HG02885 (cell line): ENCODE data around the gene OCA2.
"Not testable (repeated sequence)": the region's sequence is repeated elsewhere in the genome, so short reads cannot be mapped to it uniquely, and the experiment has no call there.

Source experiments
- ATAC-seq: cut with Tn5 transposase; IDR thresholded peaks from one replicate; pipeline ENCODE4 v1.9.1; 2021; ENCODE audit warnings: mild to moderate bottlenecking; ENCODE audit not compliant: unreplicated experiment, poor library complexity

The OCA2 gene

DNA sequence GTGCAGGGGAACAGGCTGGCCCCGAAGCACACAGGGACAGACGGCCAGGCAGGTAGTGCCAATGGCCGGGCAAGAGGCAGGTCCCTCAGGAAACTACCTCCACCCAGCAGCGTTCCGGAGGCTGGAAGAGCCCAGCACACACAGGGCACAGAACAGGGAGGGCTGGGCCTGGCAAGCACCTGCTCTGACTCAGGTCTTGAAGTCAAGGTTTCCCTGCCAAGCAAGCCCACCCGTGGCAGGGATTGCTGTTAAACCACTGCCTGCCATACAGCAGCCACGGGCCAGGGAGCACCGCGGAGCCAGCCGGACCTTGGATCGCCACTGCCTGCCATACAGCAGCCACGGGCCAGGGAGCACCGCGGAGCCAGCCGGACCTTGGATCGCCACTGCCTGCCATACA is 22.5 kb upstream of the OCA2 start:
- not testable (repeated sequence) for ATAC-seq

DNA sequence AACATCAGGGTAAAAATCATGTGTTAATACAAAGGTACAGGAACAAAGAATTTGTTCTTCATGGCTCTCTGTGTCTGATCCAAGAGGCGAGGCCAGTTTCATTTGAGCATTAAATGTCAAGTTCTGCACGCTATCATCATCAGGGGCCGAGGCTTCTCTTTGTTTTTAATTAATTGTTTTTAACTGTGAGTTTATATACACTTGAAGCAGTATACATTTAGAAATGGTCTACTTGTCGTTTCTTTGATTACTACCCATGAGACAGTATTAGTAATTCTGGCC is 21.2 kb upstream of the OCA2 start:
- no peak for ATAC-seq

DNA sequence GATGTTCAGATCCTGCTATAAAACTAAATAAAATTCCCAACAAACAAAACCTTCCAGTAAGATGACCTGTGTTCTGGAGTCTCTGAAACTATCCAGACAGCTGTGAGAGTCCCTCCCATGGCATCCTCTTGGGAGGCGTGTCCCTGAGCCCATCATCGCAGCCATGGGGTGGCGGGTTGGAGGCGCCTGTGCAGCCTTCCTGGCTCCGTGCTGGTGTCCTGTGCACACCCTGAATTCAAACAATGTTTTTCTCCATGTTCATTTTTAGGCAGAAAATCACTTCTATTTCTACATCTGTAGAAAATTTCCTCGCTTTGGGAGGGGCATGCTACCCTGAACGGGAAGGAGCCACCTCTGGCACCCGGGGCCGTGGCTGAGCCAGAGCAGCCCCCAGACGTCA is 19.4 kb upstream of the OCA2 start:
- ATAC-seq: no peak

DNA sequence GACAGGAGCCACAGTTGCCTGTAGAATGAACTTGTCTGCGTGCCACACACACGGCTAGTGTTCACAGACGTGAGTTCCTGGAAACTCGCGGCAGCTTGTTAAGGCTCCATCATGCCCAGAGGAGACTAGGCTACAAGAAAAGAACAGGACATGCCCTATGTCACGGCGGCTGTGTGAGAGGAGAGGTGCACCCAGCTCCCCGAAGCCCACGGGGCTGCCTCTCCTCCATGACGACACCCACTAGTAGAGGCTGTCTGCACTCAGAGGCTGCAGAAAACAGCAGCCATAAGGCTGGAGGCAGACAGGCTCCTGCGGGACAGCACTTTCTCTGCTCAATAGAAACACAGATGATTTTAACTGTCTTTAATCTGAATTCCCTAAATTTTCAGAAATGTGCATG is 19.0 kb upstream of the OCA2 start:
- ATAC-seq: no peak

DNA sequence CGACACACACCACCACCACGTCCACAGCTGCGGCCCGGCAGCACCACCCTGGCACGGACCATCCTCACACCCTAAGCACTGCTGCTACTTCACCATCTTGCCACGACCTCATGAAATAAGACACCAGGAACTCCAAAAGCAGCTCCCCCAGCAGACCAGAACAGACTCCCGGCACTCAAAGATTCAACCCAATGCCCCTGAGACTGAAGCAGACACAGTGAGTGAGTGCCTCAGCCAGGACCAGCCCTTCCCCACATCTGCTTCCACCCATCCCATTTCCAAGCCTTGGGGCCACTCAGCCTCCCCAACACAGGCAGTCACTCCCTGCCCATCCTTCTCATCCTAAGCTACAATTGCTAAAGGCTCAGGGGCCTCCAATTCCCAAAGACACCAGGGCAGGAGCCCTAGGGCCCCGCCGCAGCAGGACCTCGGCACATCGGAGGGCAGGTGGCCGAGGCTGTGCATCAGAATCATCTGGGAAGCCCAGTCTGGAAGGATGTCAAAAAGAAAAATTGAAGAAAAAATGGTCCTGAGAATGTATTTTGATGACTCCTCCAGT is 18.4 kb upstream of the OCA2 start:
- no peak for ATAC-seq

DNA sequence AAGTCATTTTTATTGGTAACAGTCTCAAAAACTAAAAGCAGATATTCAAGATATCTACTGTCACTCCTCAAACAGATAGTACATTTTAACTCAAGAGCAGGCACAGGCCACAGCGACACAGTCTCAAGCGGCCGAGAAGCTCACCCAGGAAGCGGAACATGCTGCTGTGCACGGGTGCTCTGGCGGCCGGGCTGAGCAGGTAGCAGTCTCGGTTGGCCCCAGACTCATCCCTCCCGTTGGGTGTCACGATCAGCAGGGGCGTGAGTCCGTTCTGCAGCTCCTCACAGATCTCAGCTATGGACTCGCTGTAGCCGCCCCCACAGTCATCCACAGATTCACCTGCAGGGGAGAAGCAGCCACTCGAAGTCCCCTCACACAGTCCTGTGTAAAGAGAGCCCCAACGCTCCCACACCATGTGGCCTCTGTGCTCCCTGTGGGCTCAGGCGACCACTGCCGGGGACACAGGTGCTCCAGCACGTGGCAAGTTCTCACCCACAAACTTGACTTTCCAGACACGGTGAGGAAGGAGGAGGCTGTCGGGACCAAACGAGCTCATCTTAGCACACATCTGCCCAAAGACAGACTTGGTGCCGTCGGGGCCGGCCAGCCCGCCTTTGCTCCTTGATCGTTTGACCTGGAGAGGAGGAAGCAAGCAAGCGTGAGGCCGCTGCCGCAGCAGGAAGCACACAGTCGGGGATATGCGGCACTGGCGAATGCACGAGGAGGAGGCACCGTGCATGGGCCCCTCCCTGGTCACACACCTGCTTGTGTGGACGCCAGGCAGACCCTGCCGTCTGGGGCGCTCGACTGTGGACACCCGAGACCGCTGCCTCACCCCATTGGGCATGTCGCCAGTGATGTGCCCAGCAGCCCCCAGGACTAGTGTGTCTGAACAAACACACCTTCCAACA is 17.7 kb upstream of the OCA2 start:
- ATAC-seq: no peak

DNA sequence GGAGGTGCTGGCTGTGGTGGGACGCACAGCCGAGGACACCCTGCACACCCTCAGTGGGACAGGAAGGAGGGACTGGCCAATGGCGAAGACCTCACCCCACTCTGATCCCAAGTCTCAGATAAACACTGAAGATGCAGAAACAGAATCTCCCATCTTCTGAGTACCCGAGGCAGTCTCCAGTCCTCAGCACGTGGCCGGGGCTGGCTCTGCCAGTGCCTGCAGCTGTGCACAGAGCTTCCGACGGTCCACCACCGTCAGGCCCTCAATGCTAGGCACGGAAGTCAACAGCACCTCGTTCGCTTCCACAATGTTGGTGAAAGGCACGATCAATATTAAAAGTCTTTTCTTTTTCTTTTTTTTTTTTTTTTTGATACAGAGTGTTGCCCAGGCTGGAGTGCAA is 16.8 kb upstream of the OCA2 start:
- ATAC-seq: no peak

DNA sequence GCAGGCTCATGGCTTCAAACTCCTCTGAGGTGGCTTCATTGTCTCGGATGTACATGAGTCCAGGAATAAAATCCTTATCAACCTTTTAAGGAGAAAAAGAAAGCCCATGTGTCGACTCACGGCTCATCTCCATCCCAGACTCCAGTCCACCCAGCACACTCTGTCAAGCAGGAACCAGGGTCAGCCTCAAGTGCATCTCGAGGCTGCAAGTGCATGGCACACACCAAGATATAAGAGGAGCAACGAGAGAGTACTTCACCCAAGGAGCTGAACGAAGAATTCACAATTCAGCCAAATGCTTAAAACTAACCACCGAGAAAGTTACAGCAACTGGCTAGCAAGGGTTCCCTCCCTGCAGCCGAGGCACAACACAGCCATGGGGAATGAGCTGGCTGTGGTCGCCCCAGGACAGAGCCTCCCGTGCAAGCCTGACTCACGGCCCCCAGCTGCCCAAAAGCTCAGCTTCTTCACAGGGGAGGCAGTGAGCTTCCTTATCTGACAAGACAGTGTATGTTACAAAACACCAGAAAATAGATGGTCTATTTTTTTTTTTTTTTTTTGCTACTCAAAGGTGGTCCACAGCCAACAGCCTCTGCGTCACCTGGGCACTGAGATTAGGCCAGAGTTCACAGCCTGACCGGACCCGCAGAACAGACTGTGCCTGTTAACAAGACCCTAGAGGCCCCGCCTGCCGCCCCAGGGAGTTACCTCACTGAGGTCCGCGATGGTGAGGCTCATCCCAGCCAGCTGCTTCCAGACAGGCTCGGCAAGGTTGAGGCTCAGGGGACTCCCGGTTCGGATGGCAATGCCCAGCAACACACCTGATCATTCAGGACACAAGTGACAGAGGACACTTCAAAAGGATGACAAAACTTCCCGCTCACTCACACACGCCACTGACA is 15.9 kb upstream of the OCA2 start:
- no peak for ATAC-seq

DNA sequence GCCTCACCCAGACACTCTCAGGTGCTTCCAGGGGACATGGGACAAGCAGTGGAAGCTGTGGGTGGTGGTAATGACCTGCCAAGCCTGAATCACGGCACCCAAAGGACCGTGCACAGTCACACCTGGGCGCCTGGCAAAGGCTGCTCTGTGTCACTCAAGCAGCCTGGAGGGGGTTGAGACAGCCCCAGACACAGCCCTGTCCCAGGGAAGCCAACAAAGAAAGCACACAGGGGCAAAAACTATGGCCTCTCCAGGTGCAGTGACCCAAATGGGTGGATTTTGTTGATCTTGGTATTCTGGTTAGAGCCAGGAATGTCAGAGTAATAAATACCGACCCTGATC is 15.0 kb upstream of the OCA2 start:
- ATAC-seq: no peak

DNA sequence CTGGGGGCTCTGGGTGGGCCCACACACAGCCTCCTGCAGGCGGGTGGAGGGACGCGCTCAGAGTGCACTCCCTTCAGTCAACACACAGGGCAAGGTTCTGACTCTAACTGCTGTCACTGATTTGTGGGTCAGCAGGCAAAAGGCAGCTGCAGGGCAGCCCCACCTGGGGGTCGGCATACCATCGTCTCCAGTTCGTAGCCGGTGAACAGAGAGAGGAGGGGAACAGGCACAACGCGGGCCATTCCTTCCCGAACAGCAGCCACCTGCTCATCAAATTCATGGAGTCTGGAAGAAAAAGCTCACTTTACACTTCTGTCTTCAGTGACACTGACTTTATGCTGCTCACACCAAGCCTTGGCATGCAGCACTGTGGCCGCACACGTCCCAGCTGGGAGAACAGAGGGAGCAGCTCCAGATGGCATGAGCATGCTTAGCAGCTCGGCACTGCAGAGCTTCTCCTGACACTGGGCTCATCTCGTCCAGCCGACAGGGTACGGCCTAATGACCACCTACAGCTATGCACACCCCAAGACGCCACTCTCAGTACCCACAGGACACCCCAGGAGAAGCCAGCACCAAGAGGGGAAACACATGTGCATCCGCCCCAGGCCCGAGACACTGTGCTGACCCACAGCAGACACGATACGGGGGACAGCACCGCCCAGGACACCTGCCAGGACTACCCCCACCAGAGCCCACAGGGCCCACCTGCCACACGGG is 14.4 kb upstream of the OCA2 start:
- no peak for ATAC-seq

DNA sequence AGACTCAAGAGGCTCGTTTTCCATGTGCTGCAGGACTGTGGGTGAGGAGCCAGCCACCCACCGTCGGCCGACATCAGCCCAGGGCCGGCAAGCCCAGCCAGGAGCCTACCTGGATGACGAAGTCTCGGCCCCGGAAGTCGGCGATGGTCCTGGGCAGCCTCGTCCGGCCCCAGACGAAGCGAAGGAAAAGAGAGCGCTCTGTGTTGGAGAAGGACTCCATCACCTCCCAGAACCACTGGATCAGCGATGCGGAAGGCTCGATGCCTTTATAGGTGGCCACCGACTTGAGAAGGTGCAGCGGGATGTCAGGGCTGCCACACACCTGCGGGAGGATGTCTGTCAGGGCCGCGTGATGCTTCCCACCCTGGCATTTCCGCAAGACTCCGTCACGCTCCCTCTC is 13.8 kb upstream of the OCA2 start:
- no peak for ATAC-seq

DNA sequence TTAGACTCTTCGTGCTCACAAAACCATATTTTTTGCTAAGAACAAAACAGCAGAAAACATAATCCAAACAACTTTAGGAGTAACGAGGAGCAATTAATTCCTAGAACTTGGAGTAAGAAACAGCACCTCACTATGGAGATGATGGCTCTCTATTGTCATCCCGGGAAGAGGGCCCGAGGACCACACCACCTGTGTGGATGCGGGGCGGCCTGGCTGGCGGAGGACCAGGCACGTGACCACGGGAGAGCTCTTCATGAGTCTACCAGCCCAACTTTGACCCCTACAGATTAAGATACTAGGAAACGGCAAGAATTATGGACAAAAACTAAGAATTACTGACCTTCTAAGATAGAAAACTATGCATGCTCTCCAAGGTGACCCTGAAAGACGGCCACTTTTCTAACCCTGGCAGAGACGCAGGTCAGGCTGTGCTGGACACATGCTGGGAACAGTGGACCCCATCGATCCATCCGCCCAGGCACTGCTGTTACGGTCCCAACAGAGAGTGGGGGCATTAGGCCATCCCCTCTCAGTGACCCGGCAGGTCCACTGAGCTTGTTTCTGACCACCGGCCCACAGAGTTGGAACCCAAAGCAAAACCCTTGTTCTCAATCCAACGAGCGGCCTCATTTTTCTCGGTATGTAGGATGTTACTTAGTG is 13.1 kb upstream of the OCA2 start:
- no peak for ATAC-seq

DNA sequence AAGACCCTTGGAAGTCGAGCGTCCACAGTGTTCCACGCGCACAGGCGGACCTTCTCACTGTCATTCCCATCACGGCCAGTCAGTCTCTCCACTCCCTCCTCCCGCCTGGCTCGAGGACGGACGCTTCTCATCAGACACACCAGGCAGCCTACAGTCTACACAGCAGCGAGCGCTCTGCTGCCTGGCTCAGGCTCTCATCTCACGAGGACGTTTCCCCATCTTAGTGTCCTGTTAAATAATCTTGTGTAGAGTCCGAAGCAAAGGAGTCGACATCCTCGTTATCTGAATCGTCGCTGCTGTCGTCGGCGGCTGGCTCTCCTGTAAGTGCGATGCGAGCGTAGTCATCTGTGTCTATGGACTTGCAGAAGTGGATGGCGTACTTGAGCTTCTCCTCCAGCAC is 12.4 kb upstream of the OCA2 start:
- ATAC-seq: no peak

DNA sequence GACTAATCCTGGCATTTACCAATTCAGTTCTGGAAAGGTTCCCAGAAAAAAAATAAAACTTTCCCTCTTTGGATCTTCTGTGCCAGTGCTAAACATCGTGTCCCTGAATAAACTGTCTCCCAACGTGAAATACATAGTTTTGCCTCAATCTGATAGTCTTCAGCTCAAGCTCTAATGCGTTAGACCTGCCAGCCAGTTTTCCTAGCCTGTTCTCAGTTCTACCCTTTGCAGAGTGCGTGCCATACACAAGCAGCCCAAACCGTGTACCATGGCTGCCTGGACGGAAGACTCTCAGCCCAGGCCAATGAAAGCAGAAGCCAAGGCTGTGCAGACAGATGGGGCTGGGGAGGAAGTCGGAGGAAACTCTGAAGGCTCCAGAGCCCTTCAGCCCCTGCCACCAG is 11.4 kb upstream of the OCA2 start:
- ATAC-seq: no peak

DNA sequence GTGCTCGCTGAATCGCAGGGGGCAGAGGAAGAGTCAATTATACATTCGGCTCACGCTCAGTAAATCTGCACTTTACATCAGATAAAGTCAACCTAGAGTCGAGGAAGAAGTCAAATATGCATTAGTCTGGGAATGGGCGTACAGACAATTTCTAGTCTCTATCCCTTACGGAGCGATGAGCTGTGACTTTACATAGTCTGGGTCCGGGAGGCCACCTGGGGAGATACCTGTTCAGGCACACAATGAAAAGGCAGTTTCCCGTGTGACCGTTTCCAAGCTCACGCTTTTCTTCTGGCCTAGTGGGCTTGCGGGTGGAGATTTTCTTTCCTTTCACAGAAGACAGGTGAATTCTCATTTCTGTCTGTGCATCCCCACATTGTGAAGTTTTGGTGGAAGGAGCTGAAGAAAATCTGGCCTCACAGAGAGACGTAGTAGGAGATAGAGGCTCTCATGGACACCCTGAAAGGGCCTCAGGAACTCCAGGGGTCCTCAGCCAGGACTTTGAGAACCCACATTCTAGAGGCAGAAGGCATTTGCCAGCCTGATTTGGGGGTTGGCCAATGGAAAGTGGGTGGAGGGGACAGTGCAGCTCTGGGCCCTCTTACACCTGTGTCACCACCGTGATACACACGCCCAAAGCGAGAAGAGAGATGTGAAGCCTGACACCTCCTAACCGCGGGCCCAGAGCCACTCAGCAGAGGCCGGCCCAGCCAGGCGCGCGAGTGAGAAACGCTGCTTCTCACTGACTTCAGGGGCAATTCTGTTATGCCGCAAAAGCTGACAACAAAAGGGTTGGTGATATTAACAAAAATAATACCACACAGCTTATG is 10.7 kb upstream of the OCA2 start:
- no peak for ATAC-seq

DNA sequence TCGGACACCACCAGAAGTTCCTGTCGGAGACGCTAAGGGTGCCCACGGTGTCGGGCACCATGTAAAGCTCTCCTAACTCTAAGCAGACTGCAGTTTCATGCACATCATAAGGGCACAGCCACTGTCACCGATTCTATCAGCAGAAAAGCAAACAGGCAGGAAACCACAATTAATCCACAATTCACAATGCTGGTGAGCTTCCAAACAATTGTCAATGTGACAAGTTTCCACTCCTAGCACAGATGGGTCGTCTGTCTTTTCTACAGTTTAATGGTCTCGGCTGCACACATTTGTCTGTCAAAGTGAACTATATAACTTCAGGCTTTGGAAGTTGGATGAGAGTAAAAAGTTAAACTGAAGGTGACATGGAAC is 8.8 kb upstream of the OCA2 start:
- ATAC-seq: no peak

DNA sequence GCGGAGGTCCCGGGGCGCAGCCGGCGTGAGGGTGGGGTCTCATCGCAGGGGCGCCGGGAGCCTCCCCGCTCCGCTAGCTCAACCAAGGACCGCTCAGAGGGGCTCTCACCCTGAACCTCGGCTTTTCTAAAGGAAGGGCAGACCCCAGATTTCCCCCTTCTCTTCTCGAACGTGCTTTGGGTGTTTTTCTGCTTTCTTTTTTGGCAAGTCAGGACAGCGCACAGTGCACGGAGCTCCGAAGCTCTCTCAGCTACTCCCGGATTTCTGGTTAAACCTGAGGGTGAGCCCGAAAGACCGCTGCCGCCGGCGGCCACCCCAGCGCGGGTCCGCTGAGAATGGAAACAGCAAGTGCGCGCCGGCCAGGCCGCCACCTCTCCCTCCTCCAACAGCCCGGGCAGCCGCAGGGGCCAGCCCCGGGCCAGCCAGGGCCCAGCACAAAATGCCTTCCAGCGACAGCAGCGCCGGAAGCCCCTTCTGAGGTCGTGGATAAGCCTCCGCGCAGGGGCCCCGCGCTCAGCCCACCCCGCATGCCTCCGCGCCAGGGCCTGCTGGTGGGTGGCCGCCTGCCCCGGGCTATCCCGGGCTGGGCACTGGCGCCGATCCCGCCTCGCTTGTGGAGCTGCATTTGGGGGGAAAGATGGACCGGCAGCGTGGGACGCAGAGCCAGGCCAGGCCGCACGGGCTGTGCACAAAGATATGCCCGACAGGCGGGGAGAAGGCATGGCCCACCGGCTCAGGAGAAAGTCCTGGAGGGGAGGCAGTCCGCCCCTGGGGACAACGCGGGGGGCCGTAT is 8.2 kb upstream of the OCA2 start:
- ATAC-seq: no peak

DNA sequence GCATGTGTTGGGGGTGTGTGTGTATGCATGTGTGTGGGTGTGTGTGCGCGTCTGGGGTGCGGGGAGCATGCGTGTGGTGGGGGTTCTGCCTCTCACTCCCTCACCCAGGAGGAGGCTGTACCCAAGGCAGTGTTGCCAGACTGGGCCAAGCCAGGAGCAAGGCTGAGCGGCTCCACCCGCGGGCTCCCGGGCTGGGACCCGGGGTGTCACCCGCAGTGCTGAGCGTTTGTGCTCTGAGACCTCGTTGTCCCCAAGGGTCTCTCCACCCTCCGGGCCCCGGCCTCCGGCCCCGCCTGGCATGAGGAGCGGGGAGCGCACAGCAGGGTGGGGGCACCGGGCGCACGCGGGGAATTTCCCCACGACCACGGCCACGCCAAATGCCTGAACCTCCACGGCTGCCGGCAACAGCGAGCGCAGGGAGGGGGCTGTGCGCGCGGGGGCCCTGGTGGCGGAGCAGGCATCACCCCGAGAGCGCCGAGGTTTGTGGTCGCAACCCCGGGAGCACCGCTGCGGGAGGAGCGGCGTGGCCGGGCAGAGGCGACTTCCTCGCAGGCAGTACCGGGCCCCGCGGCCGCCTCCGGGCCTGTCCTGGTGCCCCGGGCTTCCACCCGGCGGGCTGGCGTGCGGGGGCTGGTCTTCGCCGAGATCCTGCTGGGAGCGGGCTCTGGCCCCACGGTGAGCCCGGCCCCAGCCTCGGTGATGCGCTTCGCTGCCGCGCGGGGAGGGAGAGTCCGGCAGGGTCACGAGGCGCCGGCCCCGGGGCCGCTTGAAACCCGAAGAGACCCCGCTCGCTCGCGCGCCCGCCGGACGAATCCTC is 7.4 kb upstream of the OCA2 start:
- no peak for ATAC-seq
